Caco-2 (cell line): ENCODE measurements around the gene FOXC2. TPM values are rescaled to one million over a fixed set of nuclear protein-coding genes. Genes with fewer than 3 reads are reported as not detected.

Source experiments
- BruUV-seq: library from RNA; stranded (reverse); fragments of 400-500 nt; replicated peaks from 2 replicates; lab custom pipeline; 2021; lab: Mats Ljungman, UMichigan
- CTCF ChIA-PET: fragments of 300-600 bp; sonication (Branson Sonifier 250); formaldehyde crosslinking; loops from one replicate; lab custom pipeline; 2022; ENCODE audit warnings: antibody characterized with exemption; lab: Charles Lee
- POLR2A ChIA-PET: fragments of 300-600 bp; sonication (Branson Sonifier 250); formaldehyde crosslinking; loops from one replicate; lab custom pipeline; 2022; ENCODE audit warnings: antibody characterized with exemption; lab: Charles Lee
- DNase-seq, 2 experiments: peaks; one replicate each; pipeline versions ENCODE4 v3.0.0 to v3.0.0-alpha.2; 2020 to 2022
- H3K27me3 ChIP-seq: replicated peaks from 2 replicates; pipeline ENCODE4 v1.6.0; 2011; ENCODE audit warnings: low read length; ENCODE audit not compliant: control insufficient read depth, insufficient read depth
- H3K36me3 ChIP-seq: 2 replicates; pipeline ENCODE4 v1.5.1; 2011; ENCODE audit warnings: low read length; ENCODE audit not compliant: control insufficient read depth, insufficient read depth
- H3K4me1 ChIP-seq: fragments of 250-450 bp; sonication (Bioruptor Pico); 2 replicates; pipeline ENCODE4 v1.5.1; 2020; ENCODE audit warnings: mild to moderate bottlenecking
- H3K4me3 ChIP-seq: 2 replicates; pipeline ENCODE4 v1.5.1; 2011; ENCODE audit warnings: low read depth, mild to moderate bottlenecking, control low read depth, low read length
- H3K9me3 ChIP-seq: fragments of 250-450 bp; sonication (Bioruptor Pico); 2 replicates; pipeline ENCODE4 v1.5.1; 2020; ENCODE audit warnings: mild to moderate bottlenecking, moderate library complexity
- H3K27ac Mint-ChIP-seq: one replicate; pipeline ENCODE4 v1.8.0; 2022; ENCODE audit warnings: mixed read lengths; ENCODE audit not compliant: unreplicated experiment
- H3K27me3 Mint-ChIP-seq: one replicate; pipeline ENCODE4 v1.8.0; 2022; ENCODE audit warnings: mixed read lengths; ENCODE audit not compliant: insufficient read depth, unreplicated experiment
- H3K36me3 Mint-ChIP-seq: one replicate; pipeline ENCODE4 v1.8.0; 2022; ENCODE audit warnings: mild to moderate bottlenecking, mixed read lengths; ENCODE audit not compliant: insufficient read depth, unreplicated experiment
- H3K4me1 Mint-ChIP-seq: one replicate; pipeline ENCODE4 v1.8.0; 2022; ENCODE audit warnings: low read depth, mixed read lengths; ENCODE audit not compliant: unreplicated experiment
- H3K4me3 Mint-ChIP-seq: one replicate; pipeline ENCODE4 v1.8.0; 2022; ENCODE audit warnings: mild to moderate bottlenecking, moderate library complexity, mixed read lengths; ENCODE audit not compliant: unreplicated experiment
- H3K9me3 Mint-ChIP-seq: one replicate; pipeline ENCODE4 v1.8.0; 2022; ENCODE audit warnings: mixed read lengths; ENCODE audit not compliant: unreplicated experiment
- intact Hi-C: fragments of 100-400 bp; cut with micrococcal nuclease; formaldehyde crosslinking; loops from one replicate; pipeline ENCODE4 v1.10.0; 2022; ENCODE audit not compliant: unreplicated experiment
- total RNA-seq: library from RNA; stranded (reverse); gene quantifications from 2 replicates; pipeline ENCODE4 v1.2.3, GENCODE V29; 2022
- TF ChIP-seq, protein P1 (sequence below), 2 experiments: fragments of 200-600 bp in 1 of 2; IDR thresholded peaks; 1 replicate in 1 of 2; 2 replicates in 1 of 2; pipeline versions ENCODE4 v1.5.1 to v1.8.0; 2011 to 2022; ENCODE audit warnings: antibody characterized with exemption in 1 of 2, control low read depth in 1 of 2, inconsistent platforms in 1 of 2, low read depth in 1 of 2, low read length in 1 of 2, mild to moderate bottlenecking in 1 of 2, moderate library complexity in 1 of 2; ENCODE audit not compliant: insufficient read depth in 1 of 2, severe bottlenecking in 1 of 2, unreplicated experiment in 1 of 2

FOXC2 gene
- total RNA-seq, 1 experiment from 2014 or later, result not detected

DNA sequence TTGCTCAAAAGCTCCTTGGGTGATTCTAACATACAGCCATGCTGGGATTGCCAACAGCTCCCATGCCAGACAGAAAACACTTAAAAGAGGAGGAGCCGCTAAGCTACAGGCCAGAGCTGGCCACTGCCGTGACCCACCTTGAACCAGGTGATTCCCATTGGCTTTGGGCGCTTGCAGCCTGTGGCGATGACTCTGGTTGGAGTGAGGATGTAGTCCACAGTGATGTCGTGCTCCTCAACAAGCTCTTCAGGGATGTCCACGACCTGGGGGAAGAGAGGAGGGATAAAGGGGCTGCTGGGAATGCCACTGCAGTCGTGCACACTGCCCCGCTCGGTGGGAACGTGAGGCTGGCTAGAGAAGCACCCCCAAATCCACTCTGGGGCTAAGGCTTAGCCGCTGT lies 25.1 kb upstream of the FOXC2 start:
- no peaks in the 10 kb centered on the region for H3K27me3 Mint-ChIP-seq

DNA sequence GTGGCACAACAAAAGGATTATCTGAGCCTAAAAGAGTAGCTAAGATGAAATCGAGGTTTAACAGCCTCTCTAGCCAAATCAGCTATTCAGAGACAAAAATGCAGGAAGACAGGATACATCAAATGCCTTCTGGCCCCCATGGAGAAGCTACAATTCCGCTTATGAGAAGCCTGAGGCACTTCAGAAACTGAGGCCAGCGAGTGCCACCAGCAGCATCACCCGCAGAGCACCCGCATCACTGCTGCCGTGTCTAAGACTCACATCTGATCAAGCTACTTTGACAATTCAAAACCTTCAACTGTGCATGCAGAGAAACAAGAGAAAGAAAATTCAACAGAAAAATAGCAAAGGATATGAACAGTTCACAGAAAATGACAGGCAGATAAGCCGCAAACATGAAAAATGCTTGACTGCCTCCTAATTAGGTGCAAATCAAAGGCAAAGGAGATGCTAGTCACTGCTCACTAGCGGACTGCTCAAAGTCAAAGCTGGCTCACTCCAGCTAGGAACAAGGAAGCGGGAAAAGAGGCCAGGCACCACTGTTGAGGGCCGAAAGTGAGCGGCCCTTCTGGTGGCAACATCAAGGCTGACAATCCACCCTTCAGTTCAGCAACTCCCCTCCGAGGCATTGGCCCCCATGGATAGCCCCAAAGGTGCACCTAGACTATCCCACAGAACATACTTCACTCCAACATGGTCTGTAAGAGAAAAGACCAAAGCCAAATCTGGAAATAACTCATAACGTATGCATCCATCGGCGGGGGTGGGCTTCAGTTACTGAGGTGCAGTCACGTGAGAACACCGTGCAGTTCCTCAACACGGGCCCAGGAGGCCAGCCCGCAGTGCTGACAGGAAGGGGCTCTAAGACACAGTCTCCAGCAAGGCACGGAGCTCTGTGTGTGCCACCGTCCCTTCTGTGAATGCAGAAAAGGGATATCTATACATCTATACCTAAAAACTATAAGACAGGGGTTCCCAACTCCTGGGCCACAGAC lies 23.6 kb upstream of the FOXC2 start:
- Mint-ChIP-seq H3K27ac (no peak overlapping the region), H3K4me1 (no peaks in the 10 kb centered on the region), H3K36me3 (peaks cover 23% of the 10 kb centered on the region), H3K9me3 (no peaks in the 10 kb centered on the region), H3K4me3 (no peak overlapping the region), H3K27me3 (no peaks in the 10 kb centered on the region)
- H3K9me3 ChIP-seq, result no peaks in the 10 kb centered on the region
- no peak overlapping the region for H3K4me3 ChIP-seq
- no peak for DNase-seq
- H3K27me3 ChIP-seq, result no peaks in the 10 kb centered on the region
- ChIA-PET POLR2A (no interaction called here), CTCF (no interaction called here)
- intact Hi-C loops, result no loop called here
- no peaks in the 10 kb centered on the region for H3K4me1 ChIP-seq
- BruUV-seq, result no TSS peak
- TF ChIP-seq, protein P1, sequence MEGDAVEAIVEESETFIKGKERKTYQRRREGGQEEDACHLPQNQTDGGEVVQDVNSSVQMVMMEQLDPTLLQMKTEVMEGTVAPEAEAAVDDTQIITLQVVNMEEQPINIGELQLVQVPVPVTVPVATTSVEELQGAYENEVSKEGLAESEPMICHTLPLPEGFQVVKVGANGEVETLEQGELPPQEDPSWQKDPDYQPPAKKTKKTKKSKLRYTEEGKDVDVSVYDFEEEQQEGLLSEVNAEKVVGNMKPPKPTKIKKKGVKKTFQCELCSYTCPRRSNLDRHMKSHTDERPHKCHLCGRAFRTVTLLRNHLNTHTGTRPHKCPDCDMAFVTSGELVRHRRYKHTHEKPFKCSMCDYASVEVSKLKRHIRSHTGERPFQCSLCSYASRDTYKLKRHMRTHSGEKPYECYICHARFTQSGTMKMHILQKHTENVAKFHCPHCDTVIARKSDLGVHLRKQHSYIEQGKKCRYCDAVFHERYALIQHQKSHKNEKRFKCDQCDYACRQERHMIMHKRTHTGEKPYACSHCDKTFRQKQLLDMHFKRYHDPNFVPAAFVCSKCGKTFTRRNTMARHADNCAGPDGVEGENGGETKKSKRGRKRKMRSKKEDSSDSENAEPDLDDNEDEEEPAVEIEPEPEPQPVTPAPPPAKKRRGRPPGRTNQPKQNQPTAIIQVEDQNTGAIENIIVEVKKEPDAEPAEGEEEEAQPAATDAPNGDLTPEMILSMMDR (IDR thresholded peaks at IDR 0.05; ENCODE audit: insufficient read depth in 1 of 2, low read depth in 1 of 2, low read length in 1 of 2, severe bottlenecking in 1 of 2, unreplicated experiment in 1 of 2), result no peak
- peaks cover 1% of the 10 kb centered on the region; the same call in 1 of the 2 replicates for H3K36me3 ChIP-seq

More for the DNA sequence above, 25.1 kb upstream of the FOXC2 start:
- intact Hi-C loops, result no loop called here
- H3K4me1 Mint-ChIP-seq, result no peaks in the 10 kb centered on the region
- Histone ChIP-seq H3K9me3 (no peaks in the 10 kb centered on the region), H3K4me3 (no peak overlapping the region), H3K36me3 (no peaks in the 10 kb centered on the region; the same call in 1 of the 2 replicates), H3K4me1 (no peaks in the 10 kb centered on the region), H3K27me3 (no peaks in the 10 kb centered on the region)
- H3K36me3 Mint-ChIP-seq, result peaks cover 23% of the 10 kb centered on the region
- POLR2A ChIA-PET, result no interaction called here
- no peaks in the 10 kb centered on the region for H3K9me3 Mint-ChIP-seq
- CTCF ChIA-PET, result no interaction called here
- no peak overlapping the region for H3K27ac Mint-ChIP-seq
- no TSS peak for BruUV-seq
- H3K4me3 Mint-ChIP-seq, result no peak overlapping the region
- DNase-seq, result no peak
- TF ChIP-seq, protein P1 (IDR thresholded peaks at IDR 0.05; ENCODE audit: insufficient read depth in 1 of 2, low read depth in 1 of 2, low read length in 1 of 2, severe bottlenecking in 1 of 2, unreplicated experiment in 1 of 2), result no peak

DNA sequence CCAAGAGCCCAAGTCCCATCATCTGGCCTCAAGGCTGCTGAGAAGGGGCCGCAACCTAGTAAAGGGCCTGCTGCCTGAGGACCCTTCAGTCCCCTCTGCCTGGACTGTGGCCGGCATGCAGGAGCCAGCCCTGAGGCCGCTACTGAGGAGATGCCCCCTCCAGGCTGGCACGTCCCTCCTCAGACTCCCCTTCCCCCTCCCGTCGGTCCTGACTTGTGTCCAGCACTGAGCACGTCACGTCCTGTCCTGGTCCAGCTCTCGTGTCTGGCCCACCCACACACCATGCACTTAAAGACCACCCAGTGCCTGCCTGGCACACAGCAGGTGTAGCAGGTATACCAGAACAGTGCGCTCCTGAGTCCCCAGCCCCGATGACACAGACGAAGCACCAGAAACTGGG lies 21.1 kb upstream of the FOXC2 start:
- peaks cover 1% of the 10 kb centered on the region; the same call in 1 of the 2 replicates for H3K36me3 ChIP-seq
- intact Hi-C loops, result no loop called here
- H3K4me1 ChIP-seq, result no peaks in the 10 kb centered on the region
- H3K27me3 ChIP-seq, result no peaks in the 10 kb centered on the region
- H3K4me3 ChIP-seq, result no peak overlapping the region
- Mint-ChIP-seq H3K4me1 (no peaks in the 10 kb centered on the region), H3K4me3 (no peak overlapping the region), H3K36me3 (peaks cover 14% of the 10 kb centered on the region), H3K27ac (no peak overlapping the region), H3K27me3 (no peaks in the 10 kb centered on the region), H3K9me3 (no peaks in the 10 kb centered on the region)
- ChIA-PET POLR2A (no interaction called here), CTCF (no interaction called here)
- DNase-seq, result no peak
- no TSS peak for BruUV-seq
- H3K9me3 ChIP-seq, result no peaks in the 10 kb centered on the region
- TF ChIP-seq, protein P1 (IDR thresholded peaks at IDR 0.05; ENCODE audit: insufficient read depth in 1 of 2, low read depth in 1 of 2, low read length in 1 of 2, severe bottlenecking in 1 of 2, unreplicated experiment in 1 of 2), result no peak
